ENCODE measurements around the gene MYO7B. TPM values are rescaled to one million over a fixed set of nuclear protein-coding genes. Genes with fewer than 3 reads are reported as not detected.
A peak's percentile ranks its signal among the peaks of the same experiment; 100 is the strongest.

The MYO7B gene
- polyA plus RNA-seq, 1 of the 3 experiments (the other 2 are of a cell fraction) = 0.08 TPM

- Histone ChIP-seq H3K9me2 (no peaks in the 10 kb centered on the region), H3K4me2 (no peak overlapping the region), H3K79me2 (ENCODE audit: insufficient read depth) (0 out of 2 replicates have a peak, but pooled peaks cover 3% of the 10 kb centered on the region), H3K4me1 (ENCODE audit: control insufficient read depth in 1 of 2, insufficient read depth in 2 of 2, low read depth in 1 of 2, low read length in 1 of 2) (peaks cover 0 to 21% of the 10 kb centered on the region in 2 experiments; a peak in 1 of 4 replicates), H3K9me3 (no peaks in the 10 kb centered on the region), H3K36me3 (replicated peaks in 1 of 2; ENCODE audit: control insufficient read depth in 1 of 2, insufficient read depth in 2 of 2, low read length in 1 of 2) (no peaks in the 10 kb centered on the region), H2AFZ (ENCODE audit: low read depth) (no peak overlapping the region), H3K9ac (no peak overlapping the region), H4K20me1 (ENCODE audit: insufficient read depth) (no peaks in the 10 kb centered on the region), H3F3A (replicated peaks; ENCODE audit: insufficient read depth) (no peaks in the 10 kb centered on the region), H3K27ac (ENCODE audit: low read depth in 2 of 2, low read length in 1 of 2) (no peak overlapping the region), H3K4me3 (ENCODE audit: low read depth in 2 of 2, low read length in 1 of 2) (no peak overlapping the region), H3K27me3 (ENCODE audit: insufficient read depth) (no peaks in the 10 kb centered on the region)
- ChIA-PET POLR2A (no interaction called here), CTCF (interaction anchor here (1.5 kb wide), 1 partner anchor 13 kb away, joined by 3 read pairs; no protein-coding TSS in a partner anchor)
- no peak for DNase-seq
- TF ChIP-seq REST (IDR thresholded peaks at IDR 0.05; ENCODE audit: low read depth, low read length) (no peak), YY1 (IDR thresholded peaks at IDR 0.05; ENCODE audit: low read depth) (no peak), RCOR1 (IDR thresholded peaks at IDR 0.05; ENCODE audit: low read length) (no peak), FOXM1 (IDR thresholded peaks at IDR 0.05; ENCODE audit: low read depth) (no peak), CHD2 (IDR thresholded peaks at IDR 0.05; ENCODE audit: low read length, partially characterized antibody) (no peak)
- WGBS (ENCODE audit: low lambda C conversion rate) = 92% methylated on average over 2 of the region's 6 CpGs
These were observed 129.4 kb downstream of the MYO7B start for GRCh38 chr2:127664895-127665225.

- Histone ChIP-seq H3F3A (replicated peaks; ENCODE audit: insufficient read depth) (no peaks in the 10 kb centered on the region), H3K9me3 (no peaks in the 10 kb centered on the region), H2AFZ (ENCODE audit: low read depth) (no peak overlapping the region), H3K79me2 (ENCODE audit: insufficient read depth) (0 out of 2 replicates have a peak, but pooled peaks cover 3% of the 10 kb centered on the region), H3K9me2 (no peaks in the 10 kb centered on the region), H3K36me3 (replicated peaks in 1 of 2; ENCODE audit: control insufficient read depth in 1 of 2, insufficient read depth in 2 of 2, low read length in 1 of 2) (no peaks in the 10 kb centered on the region), H4K20me1 (ENCODE audit: insufficient read depth) (no peaks in the 10 kb centered on the region), H3K27me3 (ENCODE audit: insufficient read depth) (no peaks in the 10 kb centered on the region), H3K9ac (no peak overlapping the region), H3K27ac (ENCODE audit: low read depth in 2 of 2, low read length in 1 of 2) (no peak overlapping the region), H3K4me2 (no peak overlapping the region), H3K4me3 (ENCODE audit: low read depth in 2 of 2, low read length in 1 of 2) (no peak overlapping the region), H3K4me1 (ENCODE audit: control insufficient read depth in 1 of 2, insufficient read depth in 2 of 2, low read depth in 1 of 2, low read length in 1 of 2) (peaks cover 0 to 21% of the 10 kb centered on the region in 2 experiments; a peak in 1 of 4 replicates)
- POLR2A ChIA-PET = no interaction called here
- DNase-seq = peak; percentile 2
- TF ChIP-seq PBX3 (IDR thresholded peaks at IDR 0.05) (no peak), FOXM1 (IDR thresholded peaks at IDR 0.05; ENCODE audit: low read depth) (no peak), ZBTB33 (IDR thresholded peaks at IDR 0.05; ENCODE audit: borderline replicate concordance, low read depth) (no peak), GATA2 (CRISPR knock-in tag; IDR thresholded peaks at IDR 0.05) (no peak), EP300 (IDR thresholded peaks at IDR 0.05; ENCODE audit: borderline replicate concordance in 1 of 2, low read depth in 1 of 2, low read length in 1 of 2) (no peak), USF2 (IDR thresholded peaks at IDR 0.05; ENCODE audit: borderline replicate concordance, low read depth, low read length) (no peak), TCF12 (IDR thresholded peaks at IDR 0.05) (no peak), POLR2AphosphoS5 (IDR thresholded peaks at IDR 0.05; ENCODE audit: low read depth, low read length) (no peak), GABPA (IDR thresholded peaks at IDR 0.05; ENCODE audit: low read depth) (no peak), SIN3A (IDR thresholded peaks at IDR 0.05; ENCODE audit: borderline replicate concordance, low read depth, low read length) (no peak), FOXJ3 (CRISPR knock-in tag; IDR thresholded peaks at IDR 0.05) (no peak)
- WGBS (ENCODE audit: low lambda C conversion rate) = 72% methylated on average over 8 of the region's 8 CpGs
- CTCF ChIA-PET = interaction anchor here (1.5 kb wide), 1 partner anchor 13 kb away, joined by 3 read pairs; no protein-coding TSS in a partner anchor
These were observed 129.9 kb downstream of the MYO7B start for GRCh38 chr2:127665267-127665893.
